PC-3 (cell line): ENCODE data around the gene BAZ2A. TPM values are rescaled to one million over a fixed set of nuclear protein-coding genes. Genes with fewer than 3 reads are reported as not detected.

Experiments
- ATAC-seq: fragments of 200-7000 bp; cut with Tn5 transposase; 2 replicates; pipeline ENCODE4 v1.9.1; 2020; ENCODE audit warnings: mild to moderate bottlenecking, moderate library complexity
- BruUV-seq: library from RNA; stranded (reverse); fragments of 400-500 nt; replicated peaks from 2 replicates; lab custom pipeline; 2021; lab: Mats Ljungman, UMichigan
- CTCF ChIA-PET: fragments of 300-600 bp; sonication (Branson Sonifier 250); formaldehyde crosslinking; loops from one replicate; lab custom pipeline; 2022; ENCODE audit warnings: antibody characterized with exemption; lab: Charles Lee
- POLR2A ChIA-PET: fragments of 300-600 bp; sonication (Branson Sonifier 250); formaldehyde crosslinking; loops from one replicate; lab custom pipeline; 2022; ENCODE audit warnings: antibody characterized with exemption; ENCODE audit not compliant: unreplicated experiment; lab: Charles Lee
- DNase-seq: peaks from one replicate; pipeline ENCODE4 v3.0.0-alpha.2; 2015
- H2AFZ ChIP-seq: fragments of 300-600 bp; sonication (generic); 2 replicates; pipeline ENCODE4 v1.6.0; 2016; ENCODE audit warnings: antibody characterized with exemption, low read length
- H3F3A ChIP-seq: fragments of 300-600 bp; sonication (generic); one replicate; pipeline ENCODE4 v1.6.0; 2017; ENCODE audit warnings: antibody characterized with exemption, low read length, control low read depth, mild to moderate bottlenecking; ENCODE audit not compliant: unreplicated experiment
- H3K27ac ChIP-seq: fragments of 300-600 bp; sonication (generic); 2 replicates; pipeline ENCODE4 v1.5.1; 2016; ENCODE audit warnings: mild to moderate bottlenecking, low read length
- H3K27me3 ChIP-seq: fragments of 300-600 bp; sonication (generic); 2 replicates; pipeline ENCODE4 v1.6.1; 2016; ENCODE audit warnings: low read length, mixed read lengths
- H3K36me3 ChIP-seq: fragments of 300-600 bp; sonication (generic); 2 replicates; pipeline ENCODE4 v1.6.1; 2016; ENCODE audit warnings: low read depth, mixed run types, low read length, mixed read lengths
- H3K4me1 ChIP-seq: fragments of 300-600 bp; sonication (generic); 2 replicates; pipeline ENCODE4 v1.5.1; 2016; ENCODE audit warnings: low read length; ENCODE audit not compliant: insufficient read depth
- H3K4me2 ChIP-seq: fragments of 300-600 bp; sonication (generic); 2 replicates; pipeline ENCODE4 v1.6.0; 2016; ENCODE audit warnings: low read length
- H3K4me3 ChIP-seq: fragments of 300-600 bp; sonication (generic); 2 replicates; pipeline ENCODE4 v1.5.1; 2016; ENCODE audit warnings: mild to moderate bottlenecking, low read length, mixed read lengths
- H3K79me2 ChIP-seq: fragments of 300-600 bp; sonication (generic); 2 replicates; pipeline ENCODE4 v1.6.1; 2017; ENCODE audit warnings: low read length, mixed read lengths
- H3K9ac ChIP-seq: fragments of 300-600 bp; sonication (generic); 2 replicates; pipeline ENCODE4 v1.6.0; 2016; ENCODE audit warnings: mild to moderate bottlenecking, low read length
- H3K9me2 ChIP-seq: fragments of 300-600 bp; sonication (generic); replicated peaks from 2 replicates; pipeline ENCODE4 v1.6.1; 2016; ENCODE audit warnings: mixed run types, low read length, mixed read lengths
- H3K9me3 ChIP-seq: fragments of 300-600 bp; sonication (generic); 2 replicates; pipeline ENCODE4 v1.6.1; 2016; ENCODE audit warnings: low read length, mixed read lengths
- H4K20me1 ChIP-seq: fragments of 300-600 bp; sonication (generic); 2 replicates; pipeline ENCODE4 v1.6.1; 2016; ENCODE audit warnings: low read length, mixed read lengths
- EZH2 ChIP-seq: fragments of 300-600 bp; sonication (generic); IDR thresholded peaks from one replicate; pipeline ENCODE4 v1.6.1; 2017; ENCODE audit warnings: antibody characterized with exemption, mild to moderate bottlenecking, low read length; ENCODE audit not compliant: unreplicated experiment
- EZH2phosphoT487 ChIP-seq: fragments of 300-600 bp; sonication (generic); IDR thresholded peaks from 2 replicates; pipeline ENCODE4 v1.6.1; 2018; ENCODE audit warnings: mild to moderate bottlenecking, antibody characterized with exemption, low read length, borderline replicate concordance
- intact Hi-C: fragments of 100-400 bp; cut with micrococcal nuclease; formaldehyde crosslinking; loops from 2 replicates; pipeline ENCODE4 v1.9.0; 2023
- total RNA-seq: library from RNA; depleted of rRNA; stranded (reverse); fragments of >200 nt; gene quantifications from 2 replicates; pipeline ENCODE4 v1.2.3, GENCODE V29; 2014
- TF ChIP-seq, protein P1 (sequence below): fragments of 300-600 bp; sonication (generic); conservative IDR thresholded peaks from 2 replicates; pipeline ENCODE4 v1.5.1; 2017; ENCODE audit warnings: antibody characterized with exemption, low read depth, mild to moderate bottlenecking, low read length

BAZ2A gene
- total RNA-seq, 1 experiment from 2014 or later, result 33.8 TPM

DNA sequence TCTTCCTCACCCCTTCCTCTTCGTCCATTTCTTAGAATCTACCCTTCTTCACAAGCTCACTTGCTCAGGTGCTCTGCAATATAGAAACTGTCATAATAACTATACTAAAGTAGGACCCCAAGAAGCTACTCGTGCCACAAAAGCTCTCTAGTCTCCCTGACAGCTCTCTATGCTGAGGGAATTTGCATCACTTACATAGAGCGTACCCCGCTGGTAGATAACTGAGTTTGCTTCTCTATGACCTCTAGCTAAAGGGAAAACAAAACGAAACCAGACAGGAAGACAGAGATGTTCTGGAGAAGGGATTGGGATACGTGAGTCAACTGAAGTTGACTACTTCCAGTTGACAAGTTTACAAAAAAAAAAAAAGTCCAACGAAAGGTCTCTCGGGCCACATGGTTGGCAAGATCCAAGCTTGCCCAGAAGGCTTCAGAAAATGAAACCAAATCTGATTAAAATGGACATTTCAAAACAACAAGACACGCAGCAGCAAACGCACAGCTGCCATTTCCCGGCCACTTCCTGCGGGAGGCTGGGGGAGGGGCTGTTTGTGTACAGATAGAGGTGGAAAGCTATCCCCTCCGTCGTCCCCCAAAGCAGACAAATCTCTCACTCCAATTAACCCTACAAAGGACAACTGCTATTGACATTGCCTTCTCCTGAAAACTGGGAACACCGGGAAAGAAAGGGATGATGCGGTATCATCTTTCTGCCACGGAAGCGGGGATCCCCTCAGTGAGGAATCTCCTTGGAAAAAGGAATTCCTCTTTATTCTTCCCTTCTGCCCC is 1.3 kb downstream of the BAZ2A start:
- Histone ChIP-seq H3F3A (no peaks in the 10 kb centered on the region), H3K27me3 (no peaks in the 10 kb centered on the region), H3K36me3 (peaks cover 10% of the 10 kb centered on the region; the same call in 1 of the 2 replicates), H4K20me1 (peaks cover 6% of the 10 kb centered on the region; the same call in 1 of the 2 replicates), H3K4me2 (peak overlapping the region; percentile 87), H3K9ac (peak overlapping the region; percentile 96), H3K79me2 (peaks cover 92% of the 10 kb centered on the region), H3K9me3 (no peaks in the 10 kb centered on the region), H3K4me3 (peak overlapping the region; percentile 99), H3K4me1 (peaks cover 33% of the 10 kb centered on the region), H3K9me2 (no peaks in the 10 kb centered on the region), H3K27ac (peak overlapping the region; percentile 53), H2AFZ (peak overlapping the region; percentile 85)
- intact Hi-C loops, result no loop called here
- ATAC-seq (no peak; the same call in 1 of the 2 replicates), DNase-seq (peak; percentile 30)
- ChIA-PET CTCF (interaction anchor here (0.7 to 2.1 kb wide), 4 partner anchors 8 to 372 kb away, joined by 3 to 15 read pairs (median 4); no protein-coding TSS in a partner anchor), POLR2A (no interaction called here)
- BruUV-seq, result TSS peak; percentile 26
- TF ChIP-seq, protein P1, sequence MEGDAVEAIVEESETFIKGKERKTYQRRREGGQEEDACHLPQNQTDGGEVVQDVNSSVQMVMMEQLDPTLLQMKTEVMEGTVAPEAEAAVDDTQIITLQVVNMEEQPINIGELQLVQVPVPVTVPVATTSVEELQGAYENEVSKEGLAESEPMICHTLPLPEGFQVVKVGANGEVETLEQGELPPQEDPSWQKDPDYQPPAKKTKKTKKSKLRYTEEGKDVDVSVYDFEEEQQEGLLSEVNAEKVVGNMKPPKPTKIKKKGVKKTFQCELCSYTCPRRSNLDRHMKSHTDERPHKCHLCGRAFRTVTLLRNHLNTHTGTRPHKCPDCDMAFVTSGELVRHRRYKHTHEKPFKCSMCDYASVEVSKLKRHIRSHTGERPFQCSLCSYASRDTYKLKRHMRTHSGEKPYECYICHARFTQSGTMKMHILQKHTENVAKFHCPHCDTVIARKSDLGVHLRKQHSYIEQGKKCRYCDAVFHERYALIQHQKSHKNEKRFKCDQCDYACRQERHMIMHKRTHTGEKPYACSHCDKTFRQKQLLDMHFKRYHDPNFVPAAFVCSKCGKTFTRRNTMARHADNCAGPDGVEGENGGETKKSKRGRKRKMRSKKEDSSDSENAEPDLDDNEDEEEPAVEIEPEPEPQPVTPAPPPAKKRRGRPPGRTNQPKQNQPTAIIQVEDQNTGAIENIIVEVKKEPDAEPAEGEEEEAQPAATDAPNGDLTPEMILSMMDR, result no peak
- TF ChIP-seq EZH2, result no peak
- TF ChIP-seq EZH2phosphoT487, result no peak

DNA sequence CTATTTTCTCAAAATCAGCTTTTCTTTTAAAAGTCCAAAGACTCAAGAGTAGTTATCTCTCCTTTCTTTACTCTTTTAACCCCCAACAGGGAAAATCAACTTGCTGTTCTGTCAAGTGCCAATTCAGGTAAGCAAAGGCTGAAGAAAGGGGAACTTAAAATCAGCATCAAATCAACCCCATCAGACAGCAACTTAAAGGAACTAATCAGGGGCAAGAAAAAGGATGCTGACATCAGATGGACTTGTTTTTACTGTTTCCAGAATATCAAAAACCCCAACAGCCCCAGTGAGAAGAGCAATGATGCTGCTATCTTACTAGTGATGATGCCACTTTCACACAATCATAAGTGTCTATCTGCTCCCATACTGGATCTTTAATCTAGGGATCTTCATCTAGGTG is 3.4 kb downstream of the BAZ2A start:
- H3K9ac ChIP-seq, result no peak overlapping the region
- no peak for TF ChIP-seq EZH2
- no peak for TF ChIP-seq EZH2phosphoT487
- TF ChIP-seq, protein P1, result no peak
- no peak overlapping the region for H2AFZ ChIP-seq
- no peak overlapping the region for H3K27ac ChIP-seq
- DNase-seq (no peak), ATAC-seq (no peak)
- peaks cover 12% of the 10 kb centered on the region for H3K4me1 ChIP-seq
- H3K9me2 ChIP-seq, result no peaks in the 10 kb centered on the region
- no peaks in the 10 kb centered on the region for H3F3A ChIP-seq
- H3K27me3 ChIP-seq, result no peaks in the 10 kb centered on the region
- H3K9me3 ChIP-seq, result no peaks in the 10 kb centered on the region
- H3K4me2 ChIP-seq, result no peak overlapping the region
- H3K79me2 ChIP-seq, result peaks cover 92% of the 10 kb centered on the region
- BruUV-seq, result no TSS peak
- intact Hi-C loops, result no loop called here
- ChIA-PET POLR2A (no interaction called here), CTCF (no interaction called here)
- peaks cover 6% of the 10 kb centered on the region; the same call in 1 of the 2 replicates for H4K20me1 ChIP-seq
- peaks cover 13% of the 10 kb centered on the region; the same call in 1 of the 2 replicates for H3K36me3 ChIP-seq
- H3K4me3 ChIP-seq, result no peak overlapping the region
